HepG2 (cell line): ENCODE results near the gene TBX5. TPM values are rescaled to one million over a fixed set of nuclear protein-coding genes. Genes with fewer than 3 reads are reported as not detected.

ENCODE experiments used
- ATAC-seq: fragments of 200-7000 bp; cut with Tn5 transposase; 3 replicates; pipeline ENCODE4 v1.9.1; 2020; ENCODE audit warnings: mild to moderate bottlenecking, moderate library complexity
- BruUV-seq: library from RNA; stranded (reverse); fragments of 400-500 nt; replicated peaks from 2 replicates; lab custom pipeline; 2021; lab: Mats Ljungman, UMichigan
- CTCF ChIA-PET: fragments of 300-600 bp; formaldehyde crosslinking; extraction: SDS; loops from one replicate; lab custom pipeline; 2021; ENCODE audit warnings: low total read pairs, inconsistent platforms, low intra/inter-chr PET ratio; lab: Yijun Ruan, JAX
- POLR2A ChIA-PET: fragments of 350-600 bp; sonication (Branson Sonifier 250); formaldehyde crosslinking; loops from one replicate; lab custom pipeline; 2020; ENCODE audit warnings: antibody characterized with exemption, inconsistent platforms; lab: Yijun Ruan, JAX
- DNase-seq: peaks from one replicate; pipeline ENCODE4 v3.0.0-alpha.2; 2015; ENCODE audit warnings: low spot score
- FAIRE-seq: peaks from 3 replicates; lab custom pipeline; 2011; peaks lifted over from hg19 to GRCh38; lab: Jason Lieb, UNC
- H2AFZ ChIP-seq: one replicate; pipeline ENCODE4 v1.6.1; 2011; ENCODE audit warnings: low read length, inconsistent platforms
- H3K27ac ChIP-seq: fragments of 300-600 bp; 3 replicates; pipeline ENCODE4 v1.8.0; 2011; ENCODE audit warnings: mixed run types, mild to moderate bottlenecking, mixed read lengths, low read length, inconsistent platforms; ENCODE audit not compliant: insufficient read depth; ENCODE audit errors: extremely low read length
- H3K27me3 ChIP-seq, 2 experiments: fragments of 200-600 bp in 1 of 2; 2 replicates in 1 of 2; 3 replicates in 1 of 2; pipeline versions ENCODE4 v1.6.0 to v1.8.0; 2011; ENCODE audit warnings: low read length in 2 of 2, mild to moderate bottlenecking in 2 of 2, moderate library complexity in 2 of 2, inconsistent platforms in 1 of 2; ENCODE audit not compliant: insufficient read depth in 2 of 2, control insufficient read depth in 1 of 2
- H3K36me3 ChIP-seq, 2 experiments: fragments of 200-600 bp in 1 of 2; replicated peaks in 1 of 2; 2 replicates in 1 of 2; 3 replicates in 1 of 2; pipeline versions ENCODE4 v1.5.1 to v1.8.0; 2011; ENCODE audit warnings: low read length in 2 of 2, inconsistent platforms in 1 of 2; ENCODE audit not compliant: insufficient read depth in 2 of 2, control insufficient read depth in 1 of 2
- H3K4me1 ChIP-seq: 2 replicates; pipeline ENCODE4 v1.5.1; 2012; ENCODE audit warnings: low read length, inconsistent platforms; ENCODE audit not compliant: insufficient read depth
- H3K4me2 ChIP-seq: 2 replicates; pipeline ENCODE4 v1.6.0; 2011; ENCODE audit warnings: low read depth, low read length, inconsistent platforms
- H3K4me3 ChIP-seq, 3 experiments: fragments of 200-600 bp in 1 of 3; sonication (generic), shearing (Covaris generic) in 1 of 3; replicated peaks in 1 of 3; 2 replicates each; pipeline ENCODE4 v1.5.1; 2011 to 2016; ENCODE audit warnings: low read length in 3 of 3, inconsistent platforms in 2 of 3, low read depth in 2 of 3, mild to moderate bottlenecking in 2 of 3, control low read depth in 1 of 3, mixed read lengths in 1 of 3; ENCODE audit not compliant: insufficient read depth in 1 of 3
- H3K79me2 ChIP-seq: one replicate; pipeline ENCODE4 v1.6.1; 2011; ENCODE audit warnings: low read length, inconsistent platforms; ENCODE audit not compliant: insufficient read depth
- H3K9ac ChIP-seq: 2 replicates; pipeline ENCODE4 v1.6.0; 2011; ENCODE audit warnings: mild to moderate bottlenecking, low read depth, low read length, inconsistent platforms; ENCODE audit not compliant: insufficient read depth
- H3K9me3 ChIP-seq: 2 replicates; pipeline ENCODE4 v1.5.1; 2012; ENCODE audit warnings: mild to moderate bottlenecking, low read length
- H4K20me1 ChIP-seq: 2 replicates; pipeline ENCODE4 v1.6.0; 2011; ENCODE audit warnings: inconsistent platforms, mild to moderate bottlenecking, low read length, moderate library complexity; ENCODE audit not compliant: insufficient read depth
- BRF2 ChIP-seq: sonication (generic); formaldehyde crosslinking; IDR thresholded peaks from 2 replicates; pipeline ENCODE4 v1.8.1; 2022; ENCODE audit warnings: mild to moderate bottlenecking, missing genetic modification reagents
- DDIT3 ChIP-seq: sonication (generic); formaldehyde crosslinking; IDR thresholded peaks from 2 replicates; pipeline ENCODE4 v1.4.0; 2020; ENCODE audit warnings: mild to moderate bottlenecking, missing genetic modification reagents
- GATAD1 ChIP-seq: IDR thresholded peaks from 2 replicates; pipeline ENCODE4 v1.6.1; 2016; ENCODE audit warnings: missing genetic modification reagents, missing compliant biosample characterization
- KLF15 ChIP-seq: sonication (generic); formaldehyde crosslinking; IDR thresholded peaks from 2 replicates; pipeline ENCODE4 v1.8.1; 2023; ENCODE audit warnings: borderline replicate concordance, mild to moderate bottlenecking, inconsistent platforms, missing genetic modification reagents, mixed read lengths
- MED13 ChIP-seq: sonication (generic); formaldehyde crosslinking; IDR thresholded peaks from 2 replicates; pipeline ENCODE4 v1.5.0; 2020; ENCODE audit warnings: missing genetic modification reagents
- MXD4 ChIP-seq: IDR thresholded peaks from 2 replicates; pipeline ENCODE4 v1.6.1; 2016; ENCODE audit warnings: mild to moderate bottlenecking, missing biosample characterization, missing genetic modification reagents
- MYNN ChIP-seq: sonication (generic); formaldehyde crosslinking; IDR thresholded peaks from 2 replicates; pipeline ENCODE4 v1.4.0; 2020; ENCODE audit warnings: mild to moderate bottlenecking, low read depth, missing genetic modification reagents
- RCOR2 ChIP-seq: IDR thresholded peaks from 2 replicates; pipeline ENCODE4 v1.6.1; 2016; ENCODE audit warnings: missing biosample characterization, missing genetic modification reagents
- SPEN ChIP-seq: sonication (generic); formaldehyde crosslinking; IDR thresholded peaks from 2 replicates; pipeline ENCODE4 v1.5.1; 2020; ENCODE audit warnings: low read depth, mild to moderate bottlenecking, missing genetic modification reagents
- TIGD3 ChIP-seq: sonication (generic); formaldehyde crosslinking; IDR thresholded peaks from 2 replicates; pipeline ENCODE4 v1.5.1; 2020; ENCODE audit warnings: mild to moderate bottlenecking, missing genetic modification reagents, borderline replicate concordance
- ZBTB2 ChIP-seq: sonication (generic); formaldehyde crosslinking; IDR thresholded peaks from 2 replicates; pipeline ENCODE4 v1.8.0; 2022; ENCODE audit warnings: low read depth, missing genetic modification reagents
- ZNF180 ChIP-seq: sonication (generic); formaldehyde crosslinking; IDR thresholded peaks from 2 replicates; pipeline ENCODE4 v1.4.0; 2020; ENCODE audit warnings: low read depth, missing genetic modification reagents, borderline replicate concordance
- ZNF503 ChIP-seq: sonication (generic); formaldehyde crosslinking; IDR thresholded peaks from 2 replicates; pipeline ENCODE4 v1.4.0; 2020; ENCODE audit warnings: missing genetic modification reagents
- ZNF564 ChIP-seq: sonication (generic); formaldehyde crosslinking; IDR thresholded peaks from 2 replicates; pipeline ENCODE4 v1.8.1; 2023; ENCODE audit warnings: mild to moderate bottlenecking, missing genetic modification reagents
- ZNF660 ChIP-seq: sonication (generic); formaldehyde crosslinking; IDR thresholded peaks from 2 replicates; pipeline ENCODE4 v1.5.1; 2020; ENCODE audit warnings: mild to moderate bottlenecking, low read depth, missing genetic modification reagents, borderline replicate concordance
- ZNF720 ChIP-seq: sonication (generic); formaldehyde crosslinking; IDR thresholded peaks from 2 replicates; pipeline ENCODE4 v1.4.0; 2020; ENCODE audit warnings: missing genetic modification reagents
- ZSCAN29 ChIP-seq: sonication (generic); formaldehyde crosslinking; conservative IDR thresholded peaks from 2 replicates; pipeline ENCODE4 v1.4.0; 2020; ENCODE audit warnings: mild to moderate bottlenecking, missing genetic modification reagents
- WGBS: methylation state at CpG from one replicate; pipeline ENCODE4 v1.1.6; 2017; ENCODE audit warnings: low lambda C conversion rate; 5-methylcytosine and 5-hydroxymethylcytosine counted together
- in situ Hi-C: cut with HindIII; loops from 2 replicates; pipeline ENCODE4 v1.10.0; 2017; ENCODE audit warnings: low pct_unique_long_range_greater_than_20kb; ENCODE audit not compliant: extremely low pct_ligation_motif_present
- intact Hi-C: fragments of 100-400 bp; cut with micrococcal nuclease; formaldehyde crosslinking; loops from one replicate; pipeline ENCODE4 v1.10.0; 2022; ENCODE audit not compliant: unreplicated experiment
- polyA plus RNA-seq, 8 experiments: library from polyadenylated mRNA; depleted of rRNA in 3 of 8; stranded (reverse) in 7 of 8; unstranded in 1 of 8; fragments of >200 nt; fragmentation: Illumina TruSeq in 4 of 8; extraction: Trizol in 4 of 8; gene quantifications; 2 replicates each; pipeline versions ENCODE4 v1.2.1 to v1.2.3, GENCODE V29; 2011 to 2016; ENCODE audit warnings: low read depth in 4 of 8, missing spikeins in 1 of 8, mixed read lengths in 1 of 8; ENCODE audit not compliant: insufficient read depth in 1 of 8
- total RNA-seq, 5 experiments: library from RNA; depleted of rRNA; stranded (reverse); fragments of >200 nt; fragmentation: Illumina TruSeq; extraction: Trizol; gene quantifications; 2 replicates each; pipeline ENCODE4 v1.2.3, GENCODE V29; 2016; ENCODE audit warnings: low read depth in 1 of 5

TBX5 gene
- total and polyA plus RNA-seq, 2 of the 13 experiments (the other 11 are each of a cell fraction or from before 2014, with no cell fraction given), result not detected

GRCh38 chr12:114371250-114371649, 34.7 kb downstream of the TBX5 start (continued):
- no peak for TF ChIP-seq ZNF503
- TF ChIP-seq GATAD1, result no peak
- TF ChIP-seq ZNF180 (CRISPR knock-in tag), result no peak
- TF ChIP-seq ZNF720 (CRISPR knock-in tag), result no peak
- TF ChIP-seq KLF15 (CRISPR knock-in tag), result no peak
- TF ChIP-seq ZNF660, result no peak

GRCh38 chr12:114368685-114369452, 37.1 kb downstream of the TBX5 start:
- Histone ChIP-seq H3K4me1 (no peaks in the 10 kb centered on the region), H3K4me3 (no peak overlapping the region), H3K9ac (no peak overlapping the region), H3K36me3 (no peaks in the 10 kb centered on the region), H3K79me2 (no peaks in the 10 kb centered on the region), H3K9me3 (peaks cover 7% of the 10 kb centered on the region), H4K20me1 (no peaks in the 10 kb centered on the region), H2AFZ (no peak overlapping the region)
- 35% methylated on average over 8 of the region's 8 CpGs for WGBS
- in situ Hi-C loops, result no loop called here
- ChIA-PET CTCF (no interaction called here), POLR2A (no interaction called here)
- ATAC-seq, result no peak
- no peak for FAIRE-seq
- no peak for TF ChIP-seq TIGD3
- no peak for TF ChIP-seq ZBTB2 (CRISPR knock-in tag)
- TF ChIP-seq ZSCAN29 (CRISPR knock-in tag), result no peak
- no peak for TF ChIP-seq MED13 (CRISPR knock-in tag)
- no peak for TF ChIP-seq MYNN (CRISPR knock-in tag)
- no peak for TF ChIP-seq ZNF564
- no peak for TF ChIP-seq SPEN (CRISPR knock-in tag)
- no peak for TF ChIP-seq DDIT3
- no peak for TF ChIP-seq RCOR2 (CRISPR knock-in tag)
- TF ChIP-seq MXD4 (CRISPR knock-in tag), result no peak
- TF ChIP-seq BRF2 (CRISPR knock-in tag), result no peak
- TF ChIP-seq, all 625 proteins: peak for 0
- intact Hi-C loops, result no loop called here
- no peaks in the 10 kb centered on the region; a peak in 1 of 5 replicates for H3K27me3 ChIP-seq
- DNase-seq, result no peak
- no TSS peak for BruUV-seq
- H3K4me2 ChIP-seq, result no peak overlapping the region
- H3K27ac ChIP-seq, result no peak overlapping the region
